ENCODE results near the gene NOL11.

DNA sequence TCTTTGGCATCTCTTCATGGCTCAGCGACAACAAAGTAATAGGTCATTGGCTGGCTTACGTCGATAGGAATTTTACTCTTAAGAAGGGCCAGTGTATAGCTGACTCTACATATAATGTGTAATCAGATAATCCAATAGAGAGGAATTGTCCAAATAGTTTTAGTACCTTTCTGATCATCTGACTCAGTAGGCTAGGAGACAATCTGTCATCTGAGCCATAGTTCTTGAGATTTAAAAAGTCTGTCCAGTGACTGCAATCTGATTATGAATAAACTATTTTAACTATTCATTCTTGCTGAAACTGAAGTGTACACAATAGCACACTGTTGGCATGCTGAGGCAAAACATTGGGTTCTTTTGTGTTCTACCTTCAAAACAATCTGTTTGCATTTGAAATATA is 21.4 kb upstream of the NOL11 start:
- TF ChIP-seq ZNF24 (tag by site-specific recombination; IDR thresholded peaks at IDR 0.05) (no peak), ZBTB17 (tag by site-specific recombination; IDR thresholded peaks at IDR 0.05) (no peak), YY1 (tag by site-specific recombination; IDR thresholded peaks at IDR 0.05) (no peak), SCRT1 (tag by site-specific recombination; IDR thresholded peaks at IDR 0.05; ENCODE audit: borderline replicate concordance) (no peak), ZNF529 (tag by site-specific recombination; IDR thresholded peaks at IDR 0.05; ENCODE audit: insufficient replicate concordance) (no peak), ZBTB8A (tag by site-specific recombination; IDR thresholded peaks at IDR 0.05) (no peak), ZNF366 (tag by site-specific recombination; conservative IDR thresholded peaks at IDR 0.05) (no peak), RBAK (tag by site-specific recombination; IDR thresholded peaks at IDR 0.05) (no peak), ZBTB7A (tag by site-specific recombination; IDR thresholded peaks at IDR 0.05; ENCODE audit: low read depth) (no peak), ZNF302 (tag by site-specific recombination; IDR thresholded peaks at IDR 0.05; ENCODE audit: low read depth) (no peak)
- TF ChIP-seq, protein P1, sequence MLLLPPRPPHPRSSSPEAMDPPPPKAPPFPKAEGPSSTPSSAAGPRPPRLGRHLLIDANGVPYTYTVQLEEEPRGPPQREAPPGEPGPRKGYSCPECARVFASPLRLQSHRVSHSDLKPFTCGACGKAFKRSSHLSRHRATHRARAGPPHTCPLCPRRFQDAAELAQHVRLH (tag by site-specific recombination; IDR thresholded peaks at IDR 0.05) = no peak
- TF ChIP-seq, protein P2, sequence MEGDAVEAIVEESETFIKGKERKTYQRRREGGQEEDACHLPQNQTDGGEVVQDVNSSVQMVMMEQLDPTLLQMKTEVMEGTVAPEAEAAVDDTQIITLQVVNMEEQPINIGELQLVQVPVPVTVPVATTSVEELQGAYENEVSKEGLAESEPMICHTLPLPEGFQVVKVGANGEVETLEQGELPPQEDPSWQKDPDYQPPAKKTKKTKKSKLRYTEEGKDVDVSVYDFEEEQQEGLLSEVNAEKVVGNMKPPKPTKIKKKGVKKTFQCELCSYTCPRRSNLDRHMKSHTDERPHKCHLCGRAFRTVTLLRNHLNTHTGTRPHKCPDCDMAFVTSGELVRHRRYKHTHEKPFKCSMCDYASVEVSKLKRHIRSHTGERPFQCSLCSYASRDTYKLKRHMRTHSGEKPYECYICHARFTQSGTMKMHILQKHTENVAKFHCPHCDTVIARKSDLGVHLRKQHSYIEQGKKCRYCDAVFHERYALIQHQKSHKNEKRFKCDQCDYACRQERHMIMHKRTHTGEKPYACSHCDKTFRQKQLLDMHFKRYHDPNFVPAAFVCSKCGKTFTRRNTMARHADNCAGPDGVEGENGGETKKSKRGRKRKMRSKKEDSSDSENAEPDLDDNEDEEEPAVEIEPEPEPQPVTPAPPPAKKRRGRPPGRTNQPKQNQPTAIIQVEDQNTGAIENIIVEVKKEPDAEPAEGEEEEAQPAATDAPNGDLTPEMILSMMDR (tag by site-specific recombination; IDR thresholded peaks at IDR 0.05) = no peak
